Loucy (cell line): ENCODE data around the gene CEP76.

Source experiments
- H2AFZ ChIP-seq: fragments of 200-600 bp; sonication (generic); 2 replicates; pipeline ENCODE4 v1.6.0; 2016; ENCODE audit warnings: antibody characterized with exemption, mild to moderate bottlenecking, low read length, moderate library complexity
- H3F3A ChIP-seq: fragments of 200-600 bp; 2 replicates; pipeline ENCODE4 v1.6.0; 2016; ENCODE audit warnings: antibody characterized with exemption, low read depth, mild to moderate bottlenecking
- H3K27me3 ChIP-seq: fragments of 200-600 bp; sonication (generic); 2 replicates; pipeline ENCODE4 v1.6.1; 2014; ENCODE audit warnings: low read length, mild to moderate bottlenecking; ENCODE audit not compliant: insufficient read depth, poor library complexity, severe bottlenecking
- H3K36me3 ChIP-seq: fragments of 200-600 bp; sonication (generic); 2 replicates; pipeline ENCODE4 v1.6.1; 2016; ENCODE audit warnings: low read length; ENCODE audit not compliant: insufficient read depth
- H3K4me1 ChIP-seq: fragments of 200-600 bp; sonication (generic); 2 replicates; pipeline ENCODE4 v1.5.1; 2014; ENCODE audit warnings: low read length, mild to moderate bottlenecking; ENCODE audit not compliant: insufficient read depth, poor library complexity, severe bottlenecking
- H3K4me2 ChIP-seq: fragments of 200-600 bp; sonication (generic); 2 replicates; pipeline ENCODE4 v1.6.0; 2014; ENCODE audit warnings: antibody characterized with exemption, low read length, low read depth, mild to moderate bottlenecking; ENCODE audit not compliant: poor library complexity, severe bottlenecking
- H3K4me3 ChIP-seq: fragments of 200-600 bp; sonication (generic); 2 replicates; pipeline ENCODE4 v1.5.1; 2014; ENCODE audit warnings: low read length, mild to moderate bottlenecking, mixed read lengths; ENCODE audit not compliant: poor library complexity, severe bottlenecking
- H3K79me2 ChIP-seq: fragments of 200-600 bp; sonication (generic); 2 replicates; pipeline ENCODE4 v1.6.1; 2014; ENCODE audit warnings: low read length; ENCODE audit not compliant: insufficient read depth
- H3K9ac ChIP-seq: fragments of 200-600 bp; sonication (generic); 2 replicates; pipeline ENCODE4 v1.6.0; 2014; ENCODE audit warnings: mild to moderate bottlenecking, low read depth, low read length, moderate library complexity; ENCODE audit not compliant: poor library complexity, severe bottlenecking
- H3K9me2 ChIP-seq: fragments of 200-600 bp; sonication (generic); replicated peaks from 2 replicates; pipeline ENCODE4 v1.6.1; 2016; ENCODE audit warnings: low read depth, low read length, mixed read lengths
- H3K9me3 ChIP-seq: fragments of 200-600 bp; sonication (generic); 2 replicates; pipeline ENCODE4 v1.6.1; 2014; ENCODE audit warnings: mild to moderate bottlenecking, antibody characterized with exemption, low read length, low read depth; ENCODE audit not compliant: insufficient read depth
- H4K20me1 ChIP-seq: fragments of 200-600 bp; sonication (generic); 2 replicates; pipeline ENCODE4 v1.6.0; 2014; ENCODE audit warnings: antibody characterized with exemption, low read length, mild to moderate bottlenecking; ENCODE audit not compliant: insufficient read depth, poor library complexity, severe bottlenecking
- EZH2phosphoT487 ChIP-seq: fragments of 200-600 bp; IDR thresholded peaks from 2 replicates; pipeline ENCODE4 v1.6.1; 2018; ENCODE audit warnings: antibody characterized with exemption, mild to moderate bottlenecking, moderate library complexity, borderline replicate concordance
- TF ChIP-seq, protein P1 (sequence below): fragments of 200-600 bp; sonication (generic); conservative IDR thresholded peaks from 2 replicates; pipeline ENCODE4 v1.5.1; 2014; ENCODE audit warnings: mild to moderate bottlenecking, antibody characterized with exemption, low read length

CEP76 gene

DNA sequence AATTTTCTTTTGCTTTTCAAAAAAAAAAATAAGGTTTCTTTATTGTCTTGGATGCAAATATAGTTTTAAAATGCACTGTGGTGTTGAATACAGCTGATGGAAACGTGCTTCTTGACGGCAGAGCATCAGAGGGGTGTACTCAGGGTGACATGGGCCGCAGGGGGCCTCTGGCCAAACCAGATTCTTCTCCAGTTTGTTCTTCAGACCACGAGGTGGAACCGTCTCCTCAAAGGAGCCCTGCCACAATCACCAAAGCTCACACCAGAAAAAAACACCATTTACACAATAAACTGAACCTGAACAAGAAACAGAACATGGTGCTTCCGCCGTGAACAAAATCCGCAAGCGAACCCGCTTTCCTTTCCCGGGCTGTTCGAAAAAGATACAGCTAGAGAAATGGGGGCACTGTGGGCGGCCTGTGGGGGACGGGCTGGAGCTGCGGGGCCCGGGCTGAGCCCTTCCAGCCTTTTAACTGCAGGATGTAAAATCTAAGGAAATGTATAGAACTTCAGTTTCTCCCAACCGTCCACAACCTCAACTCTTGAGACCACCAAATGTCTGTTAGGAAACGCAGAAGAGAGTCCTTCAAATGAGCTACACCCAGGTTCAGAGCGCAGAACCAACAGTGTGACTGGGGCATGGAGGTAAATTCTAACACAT is 34.9 kb upstream of the CEP76 start:
- H3K4me1 ChIP-seq: no peaks in the 10 kb centered on the region
- H3K4me3 ChIP-seq: no peak overlapping the region
- no peaks in the 10 kb centered on the region for H3K9me3 ChIP-seq
- H3F3A ChIP-seq: no peaks in the 10 kb centered on the region
- H2AFZ ChIP-seq: no peak overlapping the region
- no peaks in the 10 kb centered on the region for H4K20me1 ChIP-seq
- TF ChIP-seq, protein P1, sequence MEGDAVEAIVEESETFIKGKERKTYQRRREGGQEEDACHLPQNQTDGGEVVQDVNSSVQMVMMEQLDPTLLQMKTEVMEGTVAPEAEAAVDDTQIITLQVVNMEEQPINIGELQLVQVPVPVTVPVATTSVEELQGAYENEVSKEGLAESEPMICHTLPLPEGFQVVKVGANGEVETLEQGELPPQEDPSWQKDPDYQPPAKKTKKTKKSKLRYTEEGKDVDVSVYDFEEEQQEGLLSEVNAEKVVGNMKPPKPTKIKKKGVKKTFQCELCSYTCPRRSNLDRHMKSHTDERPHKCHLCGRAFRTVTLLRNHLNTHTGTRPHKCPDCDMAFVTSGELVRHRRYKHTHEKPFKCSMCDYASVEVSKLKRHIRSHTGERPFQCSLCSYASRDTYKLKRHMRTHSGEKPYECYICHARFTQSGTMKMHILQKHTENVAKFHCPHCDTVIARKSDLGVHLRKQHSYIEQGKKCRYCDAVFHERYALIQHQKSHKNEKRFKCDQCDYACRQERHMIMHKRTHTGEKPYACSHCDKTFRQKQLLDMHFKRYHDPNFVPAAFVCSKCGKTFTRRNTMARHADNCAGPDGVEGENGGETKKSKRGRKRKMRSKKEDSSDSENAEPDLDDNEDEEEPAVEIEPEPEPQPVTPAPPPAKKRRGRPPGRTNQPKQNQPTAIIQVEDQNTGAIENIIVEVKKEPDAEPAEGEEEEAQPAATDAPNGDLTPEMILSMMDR: no peak
- TF ChIP-seq EZH2phosphoT487: no peak
- H3K9me2 ChIP-seq: no peaks in the 10 kb centered on the region
- H3K9ac ChIP-seq: no peak overlapping the region
- no peaks in the 10 kb centered on the region for H3K27me3 ChIP-seq
- no peak overlapping the region for H3K4me2 ChIP-seq
- H3K36me3 ChIP-seq: no peaks in the 10 kb centered on the region
- H3K79me2 ChIP-seq: no peaks in the 10 kb centered on the region

GRCh38 chr18:12726774-12727550 is 24.4 kb upstream of the CEP76 start:
- Histone ChIP-seq H3K9me2 (no peaks in the 10 kb centered on the region), H3K79me2 (no peaks in the 10 kb centered on the region), H3K9me3 (no peaks in the 10 kb centered on the region; the same call in 1 of the 2 replicates), H3K9ac (no peak overlapping the region), H4K20me1 (no peaks in the 10 kb centered on the region), H3F3A (no peaks in the 10 kb centered on the region), H3K4me3 (no peak overlapping the region), H2AFZ (no peak overlapping the region), H3K4me1 (no peaks in the 10 kb centered on the region), H3K4me2 (no peak overlapping the region), H3K36me3 (peaks cover 45% of the 10 kb centered on the region; the same call in 1 of the 2 replicates), H3K27me3 (no peaks in the 10 kb centered on the region)
- TF ChIP-seq, protein P1: peak; percentile 94
- TF ChIP-seq EZH2phosphoT487: no peak

DNA sequence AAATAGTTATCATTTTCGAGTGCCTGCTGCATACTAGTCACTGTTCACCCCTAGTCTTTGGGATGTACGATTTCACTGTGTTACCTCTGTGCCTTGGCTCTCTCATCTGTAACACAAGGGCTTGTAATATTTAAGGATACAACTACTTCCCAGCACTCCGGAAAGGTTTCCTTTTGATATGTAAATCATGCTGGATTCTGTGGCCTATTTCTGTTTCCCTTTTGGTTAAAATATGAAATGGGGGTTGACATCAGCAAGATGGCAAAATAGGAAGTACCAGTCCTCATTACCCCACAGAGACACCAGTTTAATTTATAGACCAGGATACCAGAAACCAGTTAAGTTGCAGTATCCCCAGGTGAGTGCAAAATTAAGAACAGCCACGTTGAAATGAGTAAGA is 23.8 kb upstream of the CEP76 start:
- Histone ChIP-seq H3K79me2 (no peaks in the 10 kb centered on the region), H3K4me2 (no peak overlapping the region), H3K4me3 (no peak overlapping the region), H3K27me3 (no peaks in the 10 kb centered on the region), H3K9me3 (no peaks in the 10 kb centered on the region; the same call in 1 of the 2 replicates), H3K9me2 (no peaks in the 10 kb centered on the region), H2AFZ (no peak overlapping the region), H3F3A (no peaks in the 10 kb centered on the region), H3K36me3 (peaks cover 47% of the 10 kb centered on the region; the same call in 1 of the 2 replicates), H4K20me1 (no peaks in the 10 kb centered on the region), H3K4me1 (no peaks in the 10 kb centered on the region), H3K9ac (no peak overlapping the region)
- TF ChIP-seq, protein P1: no peak
- TF ChIP-seq EZH2phosphoT487: no peak
